Heart left ventricle (tissue), 13 donors: Measurements from ENCODE around the gene HIBADH.

ENCODE experiments used
- POLR2A ChIP-seq, 2 donors: fragments of 450-650 bp; IDR thresholded peaks; one replicate each; pipeline ENCODE4 v1.6.1; 2017; ENCODE audit warnings: antibody characterized with exemption in 2 of 2, mild to moderate bottlenecking in 2 of 2, moderate library complexity in 2 of 2
- TF ChIP-seq, protein P1 (sequence below), 12 donors: fragments of 200-600 bp; sonication (generic) in 4 of 12; IDR thresholded peaks; one replicate each; pipeline versions ENCODE4 v1.5.0 to v1.8.0; 2018 to 2022; ENCODE audit warnings: antibody characterized with exemption in 12 of 12, mild to moderate bottlenecking in 5 of 12
- donor health status: ischemic (EF 13 %, LVEDD 7.1; RV severe dilation, severe dysfunction).
- donor health status: DM: no; HTN: yes; CAD: no.
- donor health status: DM: no; HTN: no; CAD: no.
- donor health status: ischemic (EF 25% LVEDD 6.9; RV normal size, moderate dysfunction).
- donor health status: ischemic (EF 25% LVEDD 5.7; RV mildly dilated, moderate dysfunction).
- donor health status: ischemic (EF 35%, LVEDD 5.7; RV mildly dilated, moderate dysfunction).
- donor health status: nonischemic (EF 11% LVEDD 7.7; RV severe dilation, severe dysfunction).
- donor health status: DM: yes; HTN: yes; CAD: no.
- donor health status: PGD.
- donor health status: ischemic (EF 29% LVEDD 5.4; RV normal size, mild dysfunction).
- donor health status: nonischemic (EF 23%, LVEDD 6.1; RV moderate dilation, normal function).

DNA sequence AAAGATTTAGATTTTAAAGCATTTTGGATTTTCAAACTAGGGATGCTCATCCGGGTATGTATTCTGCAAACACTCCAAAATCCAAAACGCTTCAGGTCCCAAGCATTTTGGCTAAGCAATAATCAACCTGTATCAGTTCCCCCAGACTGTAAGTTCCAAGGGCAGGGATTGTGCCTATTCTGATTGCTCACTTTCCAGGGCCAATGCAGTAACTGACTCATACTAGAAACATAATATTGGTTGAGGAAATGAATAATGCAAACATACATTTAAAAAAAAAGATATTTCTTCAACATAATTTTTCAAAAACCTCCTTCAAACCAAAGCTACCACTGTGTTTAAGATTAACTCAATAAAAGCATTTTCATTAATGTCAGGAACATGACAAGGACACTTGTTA, 69.5 kb downstream of the HIBADH start:
- TF ChIP-seq, protein P1, sequence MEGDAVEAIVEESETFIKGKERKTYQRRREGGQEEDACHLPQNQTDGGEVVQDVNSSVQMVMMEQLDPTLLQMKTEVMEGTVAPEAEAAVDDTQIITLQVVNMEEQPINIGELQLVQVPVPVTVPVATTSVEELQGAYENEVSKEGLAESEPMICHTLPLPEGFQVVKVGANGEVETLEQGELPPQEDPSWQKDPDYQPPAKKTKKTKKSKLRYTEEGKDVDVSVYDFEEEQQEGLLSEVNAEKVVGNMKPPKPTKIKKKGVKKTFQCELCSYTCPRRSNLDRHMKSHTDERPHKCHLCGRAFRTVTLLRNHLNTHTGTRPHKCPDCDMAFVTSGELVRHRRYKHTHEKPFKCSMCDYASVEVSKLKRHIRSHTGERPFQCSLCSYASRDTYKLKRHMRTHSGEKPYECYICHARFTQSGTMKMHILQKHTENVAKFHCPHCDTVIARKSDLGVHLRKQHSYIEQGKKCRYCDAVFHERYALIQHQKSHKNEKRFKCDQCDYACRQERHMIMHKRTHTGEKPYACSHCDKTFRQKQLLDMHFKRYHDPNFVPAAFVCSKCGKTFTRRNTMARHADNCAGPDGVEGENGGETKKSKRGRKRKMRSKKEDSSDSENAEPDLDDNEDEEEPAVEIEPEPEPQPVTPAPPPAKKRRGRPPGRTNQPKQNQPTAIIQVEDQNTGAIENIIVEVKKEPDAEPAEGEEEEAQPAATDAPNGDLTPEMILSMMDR (IDR thresholded peaks at IDR 0.05): no peak
- no peak for TF ChIP-seq POLR2A (IDR thresholded peaks at IDR 0.05)
